HepG2 (cell line): ENCODE results near the gene SRCIN1. TPM values are rescaled to one million over a fixed set of nuclear protein-coding genes. Genes with fewer than 3 reads are reported as not detected.
A peak's percentile ranks its signal among the peaks of the same experiment; 100 is the strongest.

Source experiments
- EED ChIP-seq: sonication (generic); formaldehyde crosslinking; IDR thresholded peaks from 2 replicates; pipeline ENCODE4 v1.5.0; 2020; ENCODE audit warnings: mild to moderate bottlenecking, missing genetic modification reagents
- EZH2 ChIP-seq: conservative IDR thresholded peaks from 2 replicates; pipeline ENCODE4 v1.6.1; 2012; ENCODE audit warnings: mild to moderate bottlenecking, low read depth, low read length, moderate library complexity
- RBFOX2 ChIP-seq: fragments of 200-400 bp; formaldehyde crosslinking; IDR thresholded peaks from 2 replicates; pipeline ENCODE4 v1.6.1; 2017; ENCODE audit warnings: low read depth, mild to moderate bottlenecking, low read length
- SNRNP70 ChIP-seq: fragments of 200-400 bp; formaldehyde crosslinking; IDR thresholded peaks from 2 replicates; pipeline ENCODE4 v1.6.1; 2017; ENCODE audit warnings: mild to moderate bottlenecking, low read depth, low read length, moderate library complexity
- TAF1 ChIP-seq: sonication (generic); formaldehyde crosslinking; IDR thresholded peaks from 2 replicates; pipeline ENCODE4 v1.4.0; 2020; ENCODE audit warnings: missing genetic modification reagents
- ZMYM2 ChIP-seq: sonication (generic); formaldehyde crosslinking; IDR thresholded peaks from 2 replicates; pipeline ENCODE4 v1.8.0; 2022; ENCODE audit warnings: mild to moderate bottlenecking, missing genetic modification reagents
- ZNF543 ChIP-seq: sonication (generic); formaldehyde crosslinking; IDR thresholded peaks from 2 replicates; pipeline ENCODE4 v1.4.0; 2020; ENCODE audit warnings: mild to moderate bottlenecking, missing genetic modification reagents
- ZNF556 ChIP-seq: sonication (generic); formaldehyde crosslinking; IDR thresholded peaks from 2 replicates; pipeline ENCODE4 v1.4.0; 2020; ENCODE audit warnings: mild to moderate bottlenecking, missing genetic modification reagents, borderline replicate concordance
- ZNF678 ChIP-seq: sonication (generic); formaldehyde crosslinking; IDR thresholded peaks from 2 replicates; pipeline ENCODE4 v1.4.0; 2020; ENCODE audit warnings: mild to moderate bottlenecking, missing genetic modification reagents
- ZNF777 ChIP-seq: sonication (generic); formaldehyde crosslinking; IDR thresholded peaks from 2 replicates; pipeline ENCODE4 v1.4.0; 2020; ENCODE audit warnings: missing genetic modification reagents
- polyA plus RNA-seq, 8 experiments: library from polyadenylated mRNA; depleted of rRNA in 3 of 8; stranded (reverse) in 7 of 8; unstranded in 1 of 8; fragments of >200 nt; fragmentation: Illumina TruSeq in 4 of 8; extraction: Trizol in 4 of 8; gene quantifications; 2 replicates each; pipeline versions ENCODE4 v1.2.1 to v1.2.3, GENCODE V29; 2011 to 2016; ENCODE audit warnings: low read depth in 4 of 8, missing spikeins in 1 of 8, mixed read lengths in 1 of 8; ENCODE audit not compliant: insufficient read depth in 1 of 8
- total RNA-seq, 5 experiments: library from RNA; depleted of rRNA; stranded (reverse); fragments of >200 nt; fragmentation: Illumina TruSeq; extraction: Trizol; gene quantifications; 2 replicates each; pipeline ENCODE4 v1.2.3, GENCODE V29; 2016; ENCODE audit warnings: low read depth in 1 of 5
- TF ChIP-seq, protein P1 (sequence below): sonication (generic); formaldehyde crosslinking; conservative IDR thresholded peaks from 2 replicates; pipeline ENCODE4 v1.4.0; 2020; ENCODE audit warnings: missing genetic modification reagents
- TF ChIP-seq, protein P2 (sequence below): sonication (generic); formaldehyde crosslinking; IDR thresholded peaks from 2 replicates; pipeline ENCODE4 v1.4.0; 2020; ENCODE audit warnings: missing genetic modification reagents, mild to moderate bottlenecking, borderline replicate concordance
- TF ChIP-seq, protein P3 (sequence below): sonication (generic); formaldehyde crosslinking; IDR thresholded peaks from 2 replicates; pipeline ENCODE4 v1.5.1; 2020; ENCODE audit warnings: missing genetic modification reagents, mild to moderate bottlenecking, borderline replicate concordance
- TF ChIP-seq, protein P4 (sequence below): sonication (generic); formaldehyde crosslinking; IDR thresholded peaks from 2 replicates; pipeline ENCODE4 v1.4.0; 2020; ENCODE audit warnings: mild to moderate bottlenecking, missing genetic modification reagents
- TF ChIP-seq, protein P5 (sequence below): sonication (generic); formaldehyde crosslinking; IDR thresholded peaks from 2 replicates; pipeline ENCODE4 v1.4.0; 2020; ENCODE audit warnings: missing genetic modification reagents
- TF ChIP-seq, protein P6 (sequence below), 2 experiments: sonication (generic) in 1 of 2; formaldehyde crosslinking in 1 of 2; IDR thresholded peaks; 2 replicates each; pipeline versions ENCODE4 v1.4.0 to v1.6.1; 2016 to 2020; ENCODE audit warnings: borderline replicate concordance in 1 of 2, low read depth in 1 of 2, mild to moderate bottlenecking in 1 of 2, missing genetic modification reagents in 1 of 2

The SRCIN1 gene
- total and polyA plus RNA-seq, 2 of the 13 experiments (the other 11 are each of a cell fraction or from before 2014, with no cell fraction given) = 1.2 to 9.6 TPM

DNA sequence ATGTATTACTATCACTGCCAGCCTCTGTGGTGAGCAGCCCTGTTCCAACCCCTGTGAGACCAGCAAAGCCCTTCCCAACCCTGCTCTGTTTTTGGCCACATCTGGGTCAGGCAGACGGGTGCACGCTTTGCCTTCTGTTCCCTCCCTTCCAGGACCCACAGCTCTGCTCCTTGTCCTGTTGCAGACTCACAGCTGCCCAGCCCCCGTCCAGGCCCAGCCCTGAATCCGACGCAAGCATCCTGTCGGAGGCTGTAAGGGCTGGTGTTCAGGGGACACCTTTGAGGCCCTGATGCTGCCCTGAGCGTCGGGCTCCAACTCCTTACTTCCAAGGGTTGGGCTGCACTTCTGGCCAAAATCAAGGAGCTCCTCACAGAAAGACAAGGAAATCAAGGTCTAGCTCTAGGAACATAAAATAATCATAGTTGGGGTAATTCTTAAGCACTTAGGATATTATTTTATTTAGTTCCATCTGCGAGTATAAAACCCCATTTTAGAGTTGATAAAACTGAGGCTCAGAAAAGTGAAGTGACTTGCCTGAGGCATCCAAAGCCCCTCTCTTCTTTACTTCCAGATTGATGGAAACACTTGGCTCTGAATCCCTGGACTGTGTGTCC is 14.3 kb upstream of the SRCIN1 start (continued):
- TF ChIP-seq, protein P1, sequence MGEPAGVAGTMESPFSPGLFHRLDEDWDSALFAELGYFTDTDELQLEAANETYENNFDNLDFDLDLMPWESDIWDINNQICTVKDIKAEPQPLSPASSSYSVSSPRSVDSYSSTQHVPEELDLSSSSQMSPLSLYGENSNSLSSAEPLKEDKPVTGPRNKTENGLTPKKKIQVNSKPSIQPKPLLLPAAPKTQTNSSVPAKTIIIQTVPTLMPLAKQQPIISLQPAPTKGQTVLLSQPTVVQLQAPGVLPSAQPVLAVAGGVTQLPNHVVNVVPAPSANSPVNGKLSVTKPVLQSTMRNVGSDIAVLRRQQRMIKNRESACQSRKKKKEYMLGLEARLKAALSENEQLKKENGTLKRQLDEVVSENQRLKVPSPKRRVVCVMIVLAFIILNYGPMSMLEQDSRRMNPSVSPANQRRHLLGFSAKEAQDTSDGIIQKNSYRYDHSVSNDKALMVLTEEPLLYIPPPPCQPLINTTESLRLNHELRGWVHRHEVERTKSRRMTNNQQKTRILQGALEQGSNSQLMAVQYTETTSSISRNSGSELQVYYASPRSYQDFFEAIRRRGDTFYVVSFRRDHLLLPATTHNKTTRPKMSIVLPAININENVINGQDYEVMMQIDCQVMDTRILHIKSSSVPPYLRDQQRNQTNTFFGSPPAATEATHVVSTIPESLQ = no peak
- TF ChIP-seq ZMYM2 (CRISPR knock-in tag) (peak; percentile 79; the same call in 1 of the 2 replicates), ZNF543 (CRISPR knock-in tag) (no peak), RBFOX2 (peak; percentile 60; the same call in 1 of the 2 replicates), EED (CRISPR knock-in tag) (no peak), TAF1 (CRISPR knock-in tag) (0 out of 2 replicates have a peak, but pooled peaks have one; percentile 4), ZNF678 (CRISPR knock-in tag) (no peak), ZNF556 (no peak; the same call in 1 of the 2 replicates), SNRNP70 (no peak), ZNF777 (CRISPR knock-in tag) (peak; percentile 11; the same call in 1 of the 2 replicates), EZH2 (no peak)
- TF ChIP-seq, protein P2, sequence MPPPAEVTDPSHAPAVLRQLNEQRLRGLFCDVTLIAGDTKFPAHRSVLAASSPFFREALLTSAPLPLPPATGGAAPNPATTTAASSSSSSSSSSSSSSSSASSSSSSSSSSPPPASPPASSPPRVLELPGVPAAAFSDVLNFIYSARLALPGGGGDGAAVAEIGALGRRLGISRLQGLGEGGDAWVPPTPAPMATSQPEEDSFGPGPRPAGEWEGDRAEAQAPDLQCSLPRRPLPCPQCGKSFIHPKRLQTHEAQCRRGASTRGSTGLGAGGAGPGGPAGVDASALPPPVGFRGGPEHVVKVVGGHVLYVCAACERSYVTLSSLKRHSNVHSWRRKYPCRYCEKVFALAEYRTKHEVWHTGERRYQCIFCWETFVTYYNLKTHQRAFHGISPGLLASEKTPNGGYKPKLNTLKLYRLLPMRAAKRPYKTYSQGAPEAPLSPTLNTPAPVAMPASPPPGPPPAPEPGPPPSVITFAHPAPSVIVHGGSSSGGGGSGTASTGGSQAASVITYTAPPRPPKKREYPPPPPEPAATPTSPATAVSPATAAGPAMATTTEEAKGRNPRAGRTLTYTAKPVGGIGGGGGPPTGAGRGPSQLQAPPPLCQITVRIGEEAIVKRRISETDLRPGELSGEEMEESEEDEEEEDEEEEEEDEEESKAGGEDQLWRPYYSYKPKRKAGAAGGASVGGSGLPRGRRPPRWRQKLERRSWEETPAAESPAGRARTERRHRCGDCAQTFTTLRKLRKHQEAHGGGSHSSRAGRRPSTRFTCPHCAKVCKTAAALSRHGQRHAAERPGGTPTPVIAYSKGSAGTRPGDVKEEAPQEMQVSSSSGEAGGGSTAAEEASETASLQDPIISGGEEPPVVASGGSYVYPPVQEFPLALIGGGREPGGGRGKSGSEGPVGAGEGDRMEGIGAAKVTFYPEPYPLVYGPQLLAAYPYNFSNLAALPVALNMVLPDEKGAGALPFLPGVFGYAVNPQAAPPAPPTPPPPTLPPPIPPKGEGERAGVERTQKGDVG (CRISPR knock-in tag) = no peak
- TF ChIP-seq, protein P3, sequence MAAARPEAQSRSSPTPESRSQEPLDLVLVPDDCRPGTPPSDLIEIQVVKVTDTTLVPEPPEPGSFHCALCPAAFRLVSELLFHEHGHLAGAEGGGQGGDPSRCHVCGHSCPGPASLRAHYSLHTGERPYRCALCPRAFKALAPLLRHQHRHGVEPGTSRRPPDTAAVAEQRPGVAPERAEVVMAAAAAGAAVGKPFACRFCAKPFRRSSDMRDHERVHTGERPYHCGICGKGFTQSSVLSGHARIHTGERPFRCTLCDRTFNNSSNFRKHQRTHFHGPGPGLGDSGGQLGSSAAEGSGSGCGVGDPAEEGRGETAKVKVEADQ (CRISPR knock-in tag) = no peak
- TF ChIP-seq, protein P4, sequence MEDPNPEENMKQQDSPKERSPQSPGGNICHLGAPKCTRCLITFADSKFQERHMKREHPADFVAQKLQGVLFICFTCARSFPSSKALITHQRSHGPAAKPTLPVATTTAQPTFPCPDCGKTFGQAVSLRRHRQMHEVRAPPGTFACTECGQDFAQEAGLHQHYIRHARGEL = peak; percentile 25; the same call in 1 of the 2 replicates
- TF ChIP-seq, protein P5, sequence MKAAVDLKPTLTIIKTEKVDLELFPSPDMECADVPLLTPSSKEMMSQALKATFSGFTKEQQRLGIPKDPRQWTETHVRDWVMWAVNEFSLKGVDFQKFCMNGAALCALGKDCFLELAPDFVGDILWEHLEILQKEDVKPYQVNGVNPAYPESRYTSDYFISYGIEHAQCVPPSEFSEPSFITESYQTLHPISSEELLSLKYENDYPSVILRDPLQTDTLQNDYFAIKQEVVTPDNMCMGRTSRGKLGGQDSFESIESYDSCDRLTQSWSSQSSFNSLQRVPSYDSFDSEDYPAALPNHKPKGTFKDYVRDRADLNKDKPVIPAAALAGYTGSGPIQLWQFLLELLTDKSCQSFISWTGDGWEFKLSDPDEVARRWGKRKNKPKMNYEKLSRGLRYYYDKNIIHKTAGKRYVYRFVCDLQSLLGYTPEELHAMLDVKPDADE (CRISPR knock-in tag) = no peak
- TF ChIP-seq, protein P6, sequence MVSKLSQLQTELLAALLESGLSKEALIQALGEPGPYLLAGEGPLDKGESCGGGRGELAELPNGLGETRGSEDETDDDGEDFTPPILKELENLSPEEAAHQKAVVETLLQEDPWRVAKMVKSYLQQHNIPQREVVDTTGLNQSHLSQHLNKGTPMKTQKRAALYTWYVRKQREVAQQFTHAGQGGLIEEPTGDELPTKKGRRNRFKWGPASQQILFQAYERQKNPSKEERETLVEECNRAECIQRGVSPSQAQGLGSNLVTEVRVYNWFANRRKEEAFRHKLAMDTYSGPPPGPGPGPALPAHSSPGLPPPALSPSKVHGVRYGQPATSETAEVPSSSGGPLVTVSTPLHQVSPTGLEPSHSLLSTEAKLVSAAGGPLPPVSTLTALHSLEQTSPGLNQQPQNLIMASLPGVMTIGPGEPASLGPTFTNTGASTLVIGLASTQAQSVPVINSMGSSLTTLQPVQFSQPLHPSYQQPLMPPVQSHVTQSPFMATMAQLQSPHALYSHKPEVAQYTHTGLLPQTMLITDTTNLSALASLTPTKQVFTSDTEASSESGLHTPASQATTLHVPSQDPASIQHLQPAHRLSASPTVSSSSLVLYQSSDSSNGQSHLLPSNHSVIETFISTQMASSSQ (IDR thresholded peaks at IDR 0.05; ENCODE audit: low read depth) = no peak
- TF ChIP-seq, protein P6 (CRISPR knock-in tag; IDR thresholded peaks at IDR 0.05; ENCODE audit: borderline replicate concordance) = 0 out of 2 replicates have a peak, but pooled peaks have one; percentile 9
